ENCODE measurements around the gene COA5. TPM values are rescaled to one million over a fixed set of nuclear protein-coding genes. Genes with fewer than 3 reads are reported as not detected.
A peak's percentile ranks its signal among the peaks of the same experiment; 100 is the strongest.

COA5 gene, protein sequence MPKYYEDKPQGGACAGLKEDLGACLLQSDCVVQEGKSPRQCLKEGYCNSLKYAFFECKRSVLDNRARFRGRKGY
- 10 to 100 TPM; 12.5 to 16.9 (median 15.7) TPM for total RNA-seq (2021; fragmentation: NEBNext Ultra II Directional; extraction: Animal tissue kit (Norgen Biotek cat#: 25700))
- long read RNA-seq, transcript COA5-201 (3 exons, 1,754 nt), result major isoform, 18 of 27 reads
- long read RNA-seq, partial matches to known transcripts, result 0 of 27 reads
- long read RNA-seq, other reads (novel, unspliced or antisense), result 6 of 27 reads

GRCh38 chr2:98608116-98608961 lies at the start of gene COA5, which contains the start of gene UNC50:
COA5 (minus strand) TSS chr2:98608512; CDS start chr2:98608405, 107 bp downstream.
UNC50 (plus strand) TSS chr2:98608589; CDS start chr2:98609760, 1,171 bp downstream.
- Mint-ChIP-seq H3K36me3 (ENCODE audit: low read depth) (peaks cover 36% of the 10 kb centered on the region), H3K9me3 (no peaks in the 10 kb centered on the region), H3K27me3 (ENCODE audit: insufficient read depth) (no peaks in the 10 kb centered on the region), H3K27ac (peak within 1 kb of the TSS; percentile 98), H3K4me1 (ENCODE audit: low read depth) (peaks cover 48% of the 10 kb centered on the region), H3K4me3 (peak within 1 kb of the TSS; percentile 93)
- peak; percentile 86 for DNase-seq
- TF ChIP-seq, protein P1, sequence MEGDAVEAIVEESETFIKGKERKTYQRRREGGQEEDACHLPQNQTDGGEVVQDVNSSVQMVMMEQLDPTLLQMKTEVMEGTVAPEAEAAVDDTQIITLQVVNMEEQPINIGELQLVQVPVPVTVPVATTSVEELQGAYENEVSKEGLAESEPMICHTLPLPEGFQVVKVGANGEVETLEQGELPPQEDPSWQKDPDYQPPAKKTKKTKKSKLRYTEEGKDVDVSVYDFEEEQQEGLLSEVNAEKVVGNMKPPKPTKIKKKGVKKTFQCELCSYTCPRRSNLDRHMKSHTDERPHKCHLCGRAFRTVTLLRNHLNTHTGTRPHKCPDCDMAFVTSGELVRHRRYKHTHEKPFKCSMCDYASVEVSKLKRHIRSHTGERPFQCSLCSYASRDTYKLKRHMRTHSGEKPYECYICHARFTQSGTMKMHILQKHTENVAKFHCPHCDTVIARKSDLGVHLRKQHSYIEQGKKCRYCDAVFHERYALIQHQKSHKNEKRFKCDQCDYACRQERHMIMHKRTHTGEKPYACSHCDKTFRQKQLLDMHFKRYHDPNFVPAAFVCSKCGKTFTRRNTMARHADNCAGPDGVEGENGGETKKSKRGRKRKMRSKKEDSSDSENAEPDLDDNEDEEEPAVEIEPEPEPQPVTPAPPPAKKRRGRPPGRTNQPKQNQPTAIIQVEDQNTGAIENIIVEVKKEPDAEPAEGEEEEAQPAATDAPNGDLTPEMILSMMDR (IDR thresholded peaks at IDR 0.05), result peak; percentile 39

- no peak for DNase-seq
- H3K27ac Mint-ChIP-seq, result no peak overlapping the region
- peaks cover 8% of the 10 kb centered on the region for H3K27me3 Mint-ChIP-seq (ENCODE audit: insufficient read depth)
- H3K4me3 Mint-ChIP-seq, result no peak overlapping the region
- no peaks in the 10 kb centered on the region for H3K4me1 Mint-ChIP-seq (ENCODE audit: low read depth)
- no peaks in the 10 kb centered on the region for H3K36me3 Mint-ChIP-seq (ENCODE audit: low read depth)
- TF ChIP-seq, protein P1 (IDR thresholded peaks at IDR 0.05), result no peak
- H3K9me3 Mint-ChIP-seq, result 0 out of 2 replicates have a peak, but pooled peaks cover 6% of the 10 kb centered on the region
Observed at GRCh38 chr2:98656800-98657199, 48.5 kb upstream of the COA5 start.

GRCh38 chr2:98654699-98655495 lies 46.6 kb upstream of the COA5 start:
- no peaks in the 10 kb centered on the region for H3K36me3 Mint-ChIP-seq (ENCODE audit: low read depth)
- H3K27me3 Mint-ChIP-seq (ENCODE audit: insufficient read depth), result peaks cover 9% of the 10 kb centered on the region
- no peak overlapping the region for H3K4me3 Mint-ChIP-seq
- DNase-seq, result no peak
- no peak overlapping the region for H3K27ac Mint-ChIP-seq
- TF ChIP-seq, protein P1 (IDR thresholded peaks at IDR 0.05), result no peak
- H3K9me3 Mint-ChIP-seq, result no peaks in the 10 kb centered on the region
- no peaks in the 10 kb centered on the region for H3K4me1 Mint-ChIP-seq (ENCODE audit: low read depth)

DNA sequence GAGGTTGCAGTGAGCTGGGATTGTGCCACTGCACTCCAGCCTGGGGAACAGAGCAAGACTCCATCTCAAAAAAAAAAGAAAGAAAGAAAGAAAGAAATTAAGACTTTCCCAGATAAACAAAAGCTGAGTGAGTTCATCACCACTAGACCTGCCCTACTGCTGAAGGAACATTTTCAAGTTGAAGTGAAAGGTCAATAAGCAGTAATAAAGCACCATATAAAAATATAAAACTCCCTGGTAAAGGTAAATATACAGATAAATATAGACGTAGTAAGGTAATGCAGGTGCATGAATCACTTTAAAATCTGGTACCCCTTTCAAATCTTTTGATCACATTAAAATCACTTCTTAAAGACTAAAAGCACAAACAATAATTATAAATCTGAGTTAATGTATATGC lies 42.7 kb upstream of the COA5 start:
- TF ChIP-seq, protein P1 (IDR thresholded peaks at IDR 0.05), result no peak

DNA sequence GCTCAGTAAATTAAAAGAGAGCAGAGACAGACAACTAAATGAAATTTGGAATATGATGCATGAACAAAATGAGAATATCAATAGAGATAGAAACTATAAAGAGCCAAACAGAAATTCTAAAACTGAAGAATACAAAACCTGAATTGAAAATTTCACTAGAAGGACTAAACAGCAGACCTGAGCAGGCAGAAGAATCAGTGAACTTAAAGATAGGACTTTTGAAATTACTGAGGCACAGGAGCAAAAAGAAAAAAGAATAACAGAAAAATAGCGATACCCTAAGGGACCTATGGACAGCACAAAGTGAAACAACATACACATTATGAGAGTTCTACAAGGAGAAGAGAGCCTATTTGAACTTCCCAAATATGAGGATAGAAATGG lies 41.7 kb upstream of the COA5 start:
- DNase-seq, result no peak
- H3K4me1 Mint-ChIP-seq (ENCODE audit: low read depth), result no peaks in the 10 kb centered on the region
- peaks cover 5% of the 10 kb centered on the region for H3K27me3 Mint-ChIP-seq (ENCODE audit: insufficient read depth)
- H3K9me3 Mint-ChIP-seq, result no peaks in the 10 kb centered on the region
- TF ChIP-seq, protein P1 (IDR thresholded peaks at IDR 0.05), result no peak
- H3K36me3 Mint-ChIP-seq (ENCODE audit: low read depth), result no peaks in the 10 kb centered on the region
- no peak overlapping the region for H3K4me3 Mint-ChIP-seq
- no peak overlapping the region for H3K27ac Mint-ChIP-seq

More for the DNA sequence above, 42.7 kb upstream of the COA5 start:
- DNase-seq, result no peak
- no peak overlapping the region for H3K4me3 Mint-ChIP-seq
- no peaks in the 10 kb centered on the region for H3K4me1 Mint-ChIP-seq (ENCODE audit: low read depth)
- H3K27ac Mint-ChIP-seq, result no peak overlapping the region
- no peaks in the 10 kb centered on the region for H3K9me3 Mint-ChIP-seq
- H3K27me3 Mint-ChIP-seq (ENCODE audit: insufficient read depth), result peaks cover 8% of the 10 kb centered on the region
- no peaks in the 10 kb centered on the region for H3K36me3 Mint-ChIP-seq (ENCODE audit: low read depth)
